ENCODE results near the gene GMDS.

The GMDS gene

GRCh38 chr6:1591243-1591642, 654.2 kb downstream of the GMDS start:
- no peak overlapping the region for H3K4me3 ChIP-seq (ENCODE audit: low read depth, low read length)
- in situ Hi-C loops (cut with HindIII; ENCODE audit: low sequenced_read_pairs), result no loop called here
- TF ChIP-seq CTCF (IDR thresholded peaks at IDR 0.05; ENCODE audit: low read depth, low read length), result no peak
- no peak for DNase-seq (ENCODE audit: low read depth, low spot score)

- in situ Hi-C loops (cut with HindIII; ENCODE audit: low sequenced_read_pairs), result no loop called here
- no peak for TF ChIP-seq CTCF (IDR thresholded peaks at IDR 0.05; ENCODE audit: low read depth, low read length)
- no peak overlapping the region for H3K4me3 ChIP-seq (ENCODE audit: low read depth, low read length)
- no peak for DNase-seq (ENCODE audit: low read depth, low spot score)
These were observed 654.8 kb downstream of the GMDS start for GRCh38 chr6:1590580-1590979.

- H3K4me3 ChIP-seq (ENCODE audit: low read depth, low read length), result no peak overlapping the region
- TF ChIP-seq CTCF (IDR thresholded peaks at IDR 0.05; ENCODE audit: low read depth, low read length), result no peak
- in situ Hi-C loops (cut with HindIII; ENCODE audit: low sequenced_read_pairs), result no loop called here
- no peak for DNase-seq (ENCODE audit: low read depth, low spot score)
These were observed 656.2 kb downstream of the GMDS start for GRCh38 chr6:1589208-1589607.

GRCh38 chr6:1587977-1588376, 657.4 kb downstream of the GMDS start:
- DNase-seq (ENCODE audit: low read depth, low spot score), result no peak
- in situ Hi-C loops (cut with HindIII; ENCODE audit: low sequenced_read_pairs), result no loop called here
- no peak for TF ChIP-seq CTCF (IDR thresholded peaks at IDR 0.05; ENCODE audit: low read depth, low read length)
- H3K4me3 ChIP-seq (ENCODE audit: low read depth, low read length), result no peak overlapping the region

GRCh38 chr6:1587546-1587945, 657.9 kb downstream of the GMDS start:
- in situ Hi-C loops (cut with HindIII; ENCODE audit: low sequenced_read_pairs), result no loop called here
- TF ChIP-seq CTCF (IDR thresholded peaks at IDR 0.05; ENCODE audit: low read depth, low read length), result no peak
- no peak for DNase-seq (ENCODE audit: low read depth, low spot score)
- no peak overlapping the region for H3K4me3 ChIP-seq (ENCODE audit: low read depth, low read length)

GRCh38 chr6:1586861-1587450, 658.4 kb downstream of the GMDS start:
- in situ Hi-C loops (cut with HindIII; ENCODE audit: low sequenced_read_pairs), result no loop called here
- TF ChIP-seq CTCF (IDR thresholded peaks at IDR 0.05; ENCODE audit: low read depth, low read length), result no peak
- no peak overlapping the region for H3K4me3 ChIP-seq (ENCODE audit: low read depth, low read length)
- no peak for DNase-seq (ENCODE audit: low read depth, low spot score)

GRCh38 chr6:1586256-1586655, 659.1 kb downstream of the GMDS start:
- no peak for TF ChIP-seq CTCF (IDR thresholded peaks at IDR 0.05; ENCODE audit: low read depth, low read length)
- in situ Hi-C loops (cut with HindIII; ENCODE audit: low sequenced_read_pairs), result no loop called here

More at GRCh38 chr6:1586256-1586655, 659.1 kb downstream of the GMDS start:
- no peak for DNase-seq (ENCODE audit: low read depth, low spot score)
- H3K4me3 ChIP-seq (ENCODE audit: low read depth, low read length), result no peak overlapping the region
